CD14-positive monocyte (primary cell): Measurements from ENCODE around the gene ARMH3. TPM values are rescaled to one million over a fixed set of nuclear protein-coding genes. Genes with fewer than 3 reads are reported as not detected.

Experiments used
- DNase-seq, 3 donors: peaks; one replicate each; pipeline ENCODE4 v3.0.0-alpha.2; 2011 to 2022
- H2AFZ ChIP-seq: 2 replicates; pipeline ENCODE4 v1.6.0; 2012; ENCODE audit warnings: mild to moderate bottlenecking, low read depth, low read length, inconsistent platforms; ENCODE audit not compliant: insufficient read depth, poor library complexity, severe bottlenecking
- H3K27ac ChIP-seq, 2 donors: 1 replicate in 1 of 2; 2 replicates in 1 of 2; pipeline ENCODE4 v1.5.1; 2012 to 2013; ENCODE audit warnings: low read length in 2 of 2, control low read depth in 1 of 2, inconsistent platforms in 1 of 2, low read depth in 1 of 2, mild to moderate bottlenecking in 1 of 2
- H3K27me3 ChIP-seq, 2 donors: one replicate each; pipeline versions ENCODE4 v1.6.0 to v1.6.1; 2011 to 2013; ENCODE audit warnings: low read length in 2 of 2; ENCODE audit not compliant: control insufficient read depth in 2 of 2, insufficient read depth in 2 of 2
- H3K36me3 ChIP-seq, 2 donors: replicated peaks in 1 of 2; 1 replicate in 1 of 2; 2 replicates in 1 of 2; pipeline versions ENCODE4 v1.5.1 to v1.6.1; 2012 to 2013; ENCODE audit warnings: low read length in 2 of 2, control low read depth in 1 of 2, inconsistent platforms in 1 of 2, mild to moderate bottlenecking in 1 of 2; ENCODE audit not compliant: insufficient read depth in 2 of 2, control insufficient read depth in 1 of 2
- H3K4me1 ChIP-seq, 2 donors: 1 replicate in 1 of 2; 2 replicates in 1 of 2; pipeline versions ENCODE4 v1.5.1 to v1.6.1; 2012 to 2013; ENCODE audit warnings: low read length in 2 of 2, control low read depth in 1 of 2, inconsistent platforms in 1 of 2, mild to moderate bottlenecking in 1 of 2, moderate library complexity in 1 of 2; ENCODE audit not compliant: insufficient read depth in 2 of 2, control insufficient read depth in 1 of 2
- H3K4me2 ChIP-seq: replicated peaks from 2 replicates; pipeline ENCODE3; 2012; ENCODE audit warnings: low read length, moderate library complexity, mild to moderate bottlenecking; ENCODE audit not compliant: poor library complexity, severe bottlenecking; ENCODE audit errors: extremely low read depth
- H3K4me3 ChIP-seq, 3 experiments: fragments of 200-600 bp in 1 of 3; sonication (generic) in 1 of 3; replicated peaks in 1 of 3; 1 replicate in 2 of 3; 2 replicates in 1 of 3; pipeline ENCODE4 v1.5.1; 2011 to 2013; ENCODE audit warnings: low read length in 3 of 3, mild to moderate bottlenecking in 3 of 3, control low read depth in 2 of 3, low read depth in 2 of 3, inconsistent platforms in 1 of 3, moderate library complexity in 1 of 3
- H3K79me2 ChIP-seq: 2 replicates; pipeline ENCODE4 v1.6.0; 2012; ENCODE audit warnings: mild to moderate bottlenecking, control low read depth, inconsistent platforms, low read length, moderate library complexity; ENCODE audit not compliant: insufficient read depth
- H3K9ac ChIP-seq: 2 replicates; pipeline ENCODE4 v1.6.0; 2017; ENCODE audit warnings: low read length, mild to moderate bottlenecking; ENCODE audit not compliant: insufficient read depth, poor library complexity, severe bottlenecking
- H3K9me3 ChIP-seq, 2 donors: replicated peaks in 1 of 2; 1 replicate in 1 of 2; 2 replicates in 1 of 2; pipeline versions ENCODE4 v1.5.1 to v1.6.1; 2012 to 2013; ENCODE audit warnings: low read length in 2 of 2, control low read depth in 1 of 2; ENCODE audit not compliant: control insufficient read depth in 1 of 2, insufficient read depth in 1 of 2
- H4K20me1 ChIP-seq: 2 replicates; pipeline ENCODE4 v1.6.0; 2012; ENCODE audit warnings: mild to moderate bottlenecking, low read length, control low read depth, moderate library complexity; ENCODE audit not compliant: insufficient read depth
- H3K27ac Mint-ChIP-seq, 7 donors: one replicate each; pipeline ENCODE4 v1.8.0; 2020; ENCODE audit warnings: mild to moderate bottlenecking in 7 of 7, mixed read lengths in 7 of 7, moderate library complexity in 6 of 7, inconsistent platforms in 2 of 7
- H3K27me3 Mint-ChIP-seq, 3 donors: one replicate each; pipeline ENCODE4 v1.8.0; 2021 to 2022; ENCODE audit warnings: low read depth in 3 of 3, mild to moderate bottlenecking in 3 of 3, mixed read lengths in 3 of 3, moderate library complexity in 3 of 3, inconsistent platforms in 1 of 3
- H3K36me3 Mint-ChIP-seq, 2 donors: one replicate each; pipeline ENCODE4 v1.8.0; 2020; ENCODE audit warnings: mixed read lengths in 2 of 2, inconsistent platforms in 1 of 2, mild to moderate bottlenecking in 1 of 2
- H3K4me1 Mint-ChIP-seq: one replicate; pipeline ENCODE4 v1.8.0; 2020; ENCODE audit warnings: mild to moderate bottlenecking, mixed read lengths
- H3K4me3 Mint-ChIP-seq, 2 donors: one replicate each; pipeline ENCODE4 v1.8.0; 2020; ENCODE audit warnings: mild to moderate bottlenecking in 2 of 2, mixed read lengths in 2 of 2, moderate library complexity in 1 of 2
- H3K9me3 Mint-ChIP-seq, 7 donors: one replicate each; pipeline ENCODE4 v1.8.0; 2020 to 2022; ENCODE audit warnings: mixed read lengths in 7 of 7, mild to moderate bottlenecking in 6 of 7, moderate library complexity in 6 of 7, inconsistent platforms in 2 of 7
- CTCF ChIP-seq: fragments of 200-600 bp; IDR thresholded peaks from one replicate; pipeline ENCODE4 v1.8.0; 2022; ENCODE audit warnings: antibody characterized with exemption, mild to moderate bottlenecking
- WGBS: methylation state at CpG from one replicate; pipeline ENCODE4 v1.1.5; 2013; ENCODE audit warnings: missing lambda C conversion rate; ENCODE audit not compliant: insufficient coverage; 5-methylcytosine and 5-hydroxymethylcytosine counted together
- intact Hi-C, 2 donors: fragments of 100-400 bp; cut with micrococcal nuclease; formaldehyde crosslinking; loops; one replicate each; pipeline versions ENCODE4 v1.15.0 to v1.15.1; 2023
- polyA plus RNA-seq, 3 donors: library from polyadenylated mRNA; depleted of rRNA in 1 of 3; unstranded in 2 of 3; stranded (reverse) in 1 of 3; fragments of 300-500 nt in 2 of 3; fragments of >200 nt in 1 of 3; fragmentation: Illumina TruSeq in 2 of 3; gene quantifications; 1 replicate in 2 of 3; 2 replicates in 1 of 3; pipeline ENCODE4 v1.2.3, GENCODE V29; 2012 to 2021

Gene ARMH3
- polyA plus RNA-seq, 3 donors: 20.4 to 26.3 (median 22.1) TPM

- no peaks in the 10 kb centered on the region for H3K27me3 ChIP-seq
- intact Hi-C loops: no loop called here
- Mint-ChIP-seq H3K36me3 (peaks cover 80 to 96% of the 10 kb centered on the region in 2 donors), H3K27me3 (peaks cover 0 to 2% (median 0%) of the 10 kb centered on the region in 3 donors), H3K9me3 (no peaks in the 10 kb centered on the region), H3K4me1 (no peaks in the 10 kb centered on the region), H3K27ac (peak overlapping the region in 3 of 7 donors; percentile 3 to 14 (median 9)), H3K4me3 (no peak overlapping the region)
- no peak for DNase-seq
- TF ChIP-seq CTCF: no peak
- no peaks in the 10 kb centered on the region for H3K9me3 ChIP-seq
- H2AFZ ChIP-seq: no peak overlapping the region
- peaks cover 78 to 93% of the 10 kb centered on the region in 2 donors for H3K36me3 ChIP-seq
- H3K4me1 ChIP-seq: no peaks in the 10 kb centered on the region
- no peak overlapping the region for H3K27ac ChIP-seq
- H4K20me1 ChIP-seq: no peaks in the 10 kb centered on the region
- no peaks in the 10 kb centered on the region for H3K79me2 ChIP-seq
- H3K9ac ChIP-seq: no peak overlapping the region
- 92% methylated on average over 2 of the region's 4 CpGs for WGBS
- H3K4me2 ChIP-seq: no peak overlapping the region
- no peak overlapping the region for H3K4me3 ChIP-seq
Observed at GRCh38 chr10:101993221-101993620, 62.8 kb downstream of the ARMH3 start.

GRCh38 chr10:101987136-101987535 lies 68.8 kb downstream of the ARMH3 start:
- H3K4me2 ChIP-seq: peak overlapping the region; percentile 73
- H3K27me3 Mint-ChIP-seq: peaks cover 0 to 1% (median 0%) of the 10 kb centered on the region in 3 donors
- H3K79me2 ChIP-seq: no peaks in the 10 kb centered on the region
- H3K4me1 Mint-ChIP-seq: peaks cover 34% of the 10 kb centered on the region
- no peaks in the 10 kb centered on the region for H4K20me1 ChIP-seq
- no peak overlapping the region for H3K9ac ChIP-seq
- H2AFZ ChIP-seq: no peak overlapping the region
- TF ChIP-seq CTCF: no peak
- peaks cover 25 to 29% of the 10 kb centered on the region in 2 donors for H3K4me1 ChIP-seq
- H3K9me3 ChIP-seq: no peaks in the 10 kb centered on the region
- H3K36me3 ChIP-seq: peaks cover 51 to 75% of the 10 kb centered on the region in 2 donors
- intact Hi-C loops: no loop called here
- no peaks in the 10 kb centered on the region for H3K27me3 ChIP-seq
- no peak overlapping the region for H3K4me3 ChIP-seq
- H3K27ac ChIP-seq: peak overlapping the region in 1 of 2 donors; percentile 89
- DNase-seq: no peak
- peaks cover 52 to 71% of the 10 kb centered on the region in 2 donors for H3K36me3 Mint-ChIP-seq
- 66% methylated on average over 2 of the region's 3 CpGs for WGBS
- no peaks in the 10 kb centered on the region for H3K9me3 Mint-ChIP-seq
- H3K4me3 Mint-ChIP-seq: no peak overlapping the region
- peak overlapping the region in 6 of 7 donors; percentile 3 to 88 (median 39) for H3K27ac Mint-ChIP-seq
